Stimulated activated CD4-positive, alpha-beta T cell treated with anti-CD3 and anti-CD28 coated beads, Interleukin-2, amount 100 ng/mL, for 24 hours (primary cell): ENCODE results near the gene TUBA4B.

Experiments used
- DNase-seq, 2 donors: peaks; one replicate each; pipeline ENCODE4 v3.0.0-alpha.2; 2020

Gene TUBA4B

GRCh38 chr2:219218732-219219701 lies 34.0 kb upstream of the TUBA4B start, which contains the start of gene ABCB6:
TSS of gene ABCB6 (minus strand) at chr2:219218958. CDS start at chr2:219218673, 285 bp downstream.
- peak; percentile 90 to 91 for DNase-seq

- DNase-seq, result no peak
Observed at GRCh38 chr2:219219784-219220532, 33.1 kb upstream of the TUBA4B start.

- no peak for DNase-seq
Observed at GRCh38 chr2:219220652-219221402, 32.2 kb upstream of the TUBA4B start.

- no peak for DNase-seq
Observed at GRCh38 chr2:219221957-219222518, 31.0 kb upstream of the TUBA4B start.

GRCh38 chr2:219223831-219224610 lies 29.0 kb upstream of the TUBA4B start:
- no peak for DNase-seq

GRCh38 chr2:219225350-219225749 lies 27.7 kb upstream of the TUBA4B start:
- DNase-seq, result no peak

- DNase-seq, result no peak
Observed at GRCh38 chr2:219228041-219228910, 24.8 kb upstream of the TUBA4B start.

- no peak for DNase-seq
Observed at GRCh38 chr2:219228911-219229304, 24.1 kb upstream of the TUBA4B start.

GRCh38 chr2:219229305-219230058 lies 23.6 kb upstream of the TUBA4B start, which contains the start of the genes ANKZF1 and ATG9A:
TSS of gene ANKZF1 (plus strand) at chr2:219229806. CDS start at chr2:219230258, 452 bp downstream.
TSS of gene ATG9A (minus strand) at chr2:219229636. CDS start at chr2:219228024, 1,612 bp downstream.
- DNase-seq, result peak; percentile 98

GRCh38 chr2:219230059-219230540 lies 22.9 kb upstream of the TUBA4B start:
- peak; percentile 56 to 72 for DNase-seq

- no peak for DNase-seq
Observed at GRCh38 chr2:219234331-219234730, 18.7 kb upstream of the TUBA4B start.

- no peak for DNase-seq
Observed at GRCh38 chr2:219243291-219243761, 9.7 kb upstream of the TUBA4B start.

- no peak for DNase-seq
Observed at GRCh38 chr2:219244789-219245147, 8.3 kb upstream of the TUBA4B start.

- peak; percentile 91 to 94 for DNase-seq
Observed at GRCh38 chr2:219245148-219245898, 7.7 kb upstream of the TUBA4B start, which contains the start of the genes GLB1L and STK16. TSS of gene GLB1L (minus strand) at chr2:219245444. CDS start at chr2:219243573, 1,871 bp downstream. TSS of gene STK16 (plus strand) at chr2:219245479. CDS start at chr2:219246000, 521 bp downstream.

- peak in 1 of 2 donors; percentile 39 for DNase-seq
Observed at GRCh38 chr2:219245899-219246230, 7.2 kb upstream of the TUBA4B start.

- DNase-seq, result no peak
Observed at GRCh38 chr2:219246559-219246958, 6.5 kb upstream of the TUBA4B start.

GRCh38 chr2:219247678-219248642 lies 5.1 kb upstream of the TUBA4B start:
- DNase-seq, result peak; percentile 61 to 63
